ENCODE data around the gene RCC1. TPM values are rescaled to one million over a fixed set of nuclear protein-coding genes. Genes with fewer than 3 reads are reported as not detected.

RCC1 gene
- polyA plus RNA-seq, 1 of the 3 experiments (the other 2 are of a cell fraction): 61.0 TPM

- no peaks in the 10 kb centered on the region for H3K9me3 ChIP-seq
- H3K27me3 ChIP-seq (ENCODE audit: insufficient read depth): no peaks in the 10 kb centered on the region
- peaks cover 23% of the 10 kb centered on the region for H3F3A ChIP-seq (replicated peaks; ENCODE audit: insufficient read depth)
- H3K27ac ChIP-seq (ENCODE audit: low read depth in 2 of 2, low read length in 1 of 2): no peak overlapping the region
- no peak overlapping the region for H3K9ac ChIP-seq
- H3K36me3 ChIP-seq (replicated peaks in 1 of 2; ENCODE audit: control insufficient read depth in 1 of 2, insufficient read depth in 2 of 2, low read length in 1 of 2): peaks cover 28 to 45% of the 10 kb centered on the region in 2 experiments
- H3K4me3 ChIP-seq (ENCODE audit: low read depth in 2 of 2, low read length in 1 of 2): no peak overlapping the region
- DNase-seq: no peak
- ChIA-PET POLR2A (no interaction called here), CTCF (interaction anchor here (1.1 to 1.5 kb wide), 3 partner anchors 11 to 14 kb away, joined by 3 to 7 read pairs (median 4); no protein-coding TSS in a partner anchor)
- no peaks in the 10 kb centered on the region for H3K4me1 ChIP-seq (ENCODE audit: control insufficient read depth in 1 of 2, insufficient read depth in 2 of 2, low read depth in 1 of 2, low read length in 1 of 2)
- H3K9me2 ChIP-seq: no peaks in the 10 kb centered on the region
- no peak overlapping the region for H3K4me2 ChIP-seq
- no peak overlapping the region for H2AFZ ChIP-seq (ENCODE audit: low read depth)
- H3K79me2 ChIP-seq (ENCODE audit: insufficient read depth): no peaks in the 10 kb centered on the region
- WGBS (ENCODE audit: low lambda C conversion rate): 100% methylated on average over 2 of the region's 2 CpGs
- no peaks in the 10 kb centered on the region for H4K20me1 ChIP-seq (ENCODE audit: insufficient read depth)
- TF ChIP-seq RXRA (IDR thresholded peaks at IDR 0.05; ENCODE audit: borderline replicate concordance, low read depth) (no peak), GABPA (IDR thresholded peaks at IDR 0.05; ENCODE audit: low read depth) (no peak), SMC3 (IDR thresholded peaks at IDR 0.05; ENCODE audit: low read depth, low read length) (no peak), RCOR1 (IDR thresholded peaks at IDR 0.05; ENCODE audit: low read length) (no peak), RAD21 (IDR thresholded peaks at IDR 0.05; ENCODE audit: low read length) (no peak), ELF1 (IDR thresholded peaks at IDR 0.05) (no peak), GATA2 (CRISPR knock-in tag; IDR thresholded peaks at IDR 0.05) (no peak), EZH2phosphoT487 (IDR thresholded peaks at IDR 0.05; ENCODE audit: borderline replicate concordance, low read depth) (no peak), USF1 (IDR thresholded peaks at IDR 0.05; ENCODE audit: borderline replicate concordance, low read depth) (no peak)
These were observed 61.1 kb downstream of the RCC1 start for GRCh38 chr1:28566931-28567330.

- Histone ChIP-seq H3K4me3 (ENCODE audit: low read depth in 2 of 2, low read length in 1 of 2) (no peak overlapping the region), H3F3A (replicated peaks; ENCODE audit: insufficient read depth) (peaks cover 39% of the 10 kb centered on the region), H3K27ac (ENCODE audit: low read depth in 2 of 2, low read length in 1 of 2) (no peak overlapping the region), H3K9ac (no peak overlapping the region), H3K4me2 (no peak overlapping the region), H4K20me1 (ENCODE audit: insufficient read depth) (no peaks in the 10 kb centered on the region), H3K27me3 (ENCODE audit: insufficient read depth) (no peaks in the 10 kb centered on the region), H3K9me3 (no peaks in the 10 kb centered on the region), H3K4me1 (ENCODE audit: control insufficient read depth in 1 of 2, insufficient read depth in 2 of 2, low read depth in 1 of 2, low read length in 1 of 2) (no peaks in the 10 kb centered on the region), H3K79me2 (ENCODE audit: insufficient read depth) (no peaks in the 10 kb centered on the region), H3K9me2 (no peaks in the 10 kb centered on the region), H2AFZ (ENCODE audit: low read depth) (no peak overlapping the region), H3K36me3 (replicated peaks in 1 of 2; ENCODE audit: control insufficient read depth in 1 of 2, insufficient read depth in 2 of 2, low read length in 1 of 2) (peaks cover 9 to 23% of the 10 kb centered on the region in 2 experiments)
- DNase-seq: no peak
- WGBS (ENCODE audit: low lambda C conversion rate): 100% methylated on average over 4 of the region's 4 CpGs
- ChIA-PET CTCF (interaction anchor here (2.4 kb wide), 1 partner anchor 10 kb away, joined by 11 read pairs; no protein-coding TSS in a partner anchor), POLR2A (interaction anchor here (1.0 to 4.7 kb wide), 2 partner anchors 9 to 10 kb away, joined by 3 to 34 read pairs; no protein-coding TSS in a partner anchor)
- TF ChIP-seq MEF2A (IDR thresholded peaks at IDR 0.05; ENCODE audit: borderline replicate concordance, low read depth) (no peak), RAD21 (IDR thresholded peaks at IDR 0.05; ENCODE audit: low read length) (no peak), MXI1 (IDR thresholded peaks at IDR 0.05; ENCODE audit: low read depth, low read length) (no peak), PBX3 (IDR thresholded peaks at IDR 0.05) (no peak), TCF12 (IDR thresholded peaks at IDR 0.05) (no peak), NRF1 (IDR thresholded peaks at IDR 0.05; ENCODE audit: low read depth, low read length) (no peak), SIN3A (IDR thresholded peaks at IDR 0.05; ENCODE audit: borderline replicate concordance, low read depth, low read length) (no peak), SMC3 (IDR thresholded peaks at IDR 0.05; ENCODE audit: low read depth, low read length) (no peak), RFX5 (IDR thresholded peaks at IDR 0.05; ENCODE audit: low read length) (no peak), ELF1 (IDR thresholded peaks at IDR 0.05) (no peak), USF1 (IDR thresholded peaks at IDR 0.05; ENCODE audit: borderline replicate concordance, low read depth) (no peak), YY1 (IDR thresholded peaks at IDR 0.05; ENCODE audit: low read depth) (no peak), MAX (IDR thresholded peaks at IDR 0.05; ENCODE audit: low read depth) (no peak), NFIC (IDR thresholded peaks at IDR 0.05; ENCODE audit: borderline replicate concordance) (no peak), EP300 (IDR thresholded peaks at IDR 0.05; ENCODE audit: borderline replicate concordance in 1 of 2, low read depth in 1 of 2, low read length in 1 of 2) (no peak), REST (IDR thresholded peaks at IDR 0.05; ENCODE audit: low read depth, low read length) (no peak), USF2 (IDR thresholded peaks at IDR 0.05; ENCODE audit: borderline replicate concordance, low read depth, low read length) (no peak)
These were observed 66.1 kb downstream of the RCC1 start for GRCh38 chr1:28571911-28572310.

Data from SK-N-SH (cell line).